WTC11 (cell line): ENCODE results near the gene LIMS1.

Source experiments
- ATF1 ChIP-seq: sonication (generic); formaldehyde crosslinking; IDR thresholded peaks from 2 replicates; pipeline ENCODE4 v1.8.1; 2023; ENCODE audit warnings: mild to moderate bottlenecking, moderate library complexity, missing genetic modification reagents
- CREM ChIP-seq: sonication (generic); formaldehyde crosslinking; IDR thresholded peaks from 2 replicates; pipeline ENCODE4 v1.8.1; 2022; ENCODE audit warnings: mild to moderate bottlenecking, missing genetic modification reagents, moderate library complexity
- FOXJ3 ChIP-seq: sonication (generic); formaldehyde crosslinking; IDR thresholded peaks from 2 replicates; pipeline ENCODE4 v1.9.0; 2021; ENCODE audit warnings: missing genetic modification reagents, mild to moderate bottlenecking, borderline replicate concordance
- NR1H2 ChIP-seq: sonication (generic); formaldehyde crosslinking; IDR thresholded peaks from 2 replicates; pipeline ENCODE4 v1.9.0; 2021; ENCODE audit warnings: mild to moderate bottlenecking, moderate library complexity, missing genetic modification reagents
- NR3C1 ChIP-seq: sonication (generic); formaldehyde crosslinking; conservative IDR thresholded peaks from 2 replicates; pipeline ENCODE4 v1.8.1; 2023; ENCODE audit warnings: low read depth, mild to moderate bottlenecking, missing genetic modification reagents
- OVOL2 ChIP-seq: fragments of 250-450 bp; sonication (Bioruptor Pico); IDR thresholded peaks from 2 replicates; pipeline ENCODE4 v1.9.0; 2021; ENCODE audit warnings: mild to moderate bottlenecking, borderline replicate concordance
- SMAD4 ChIP-seq: sonication (generic); formaldehyde crosslinking; IDR thresholded peaks from 2 replicates; pipeline ENCODE4 v1.8.0; 2022; ENCODE audit warnings: mild to moderate bottlenecking, missing genetic modification reagents
- SP1 ChIP-seq: sonication (generic); formaldehyde crosslinking; conservative IDR thresholded peaks from 2 replicates; pipeline ENCODE4 v1.8.1; 2022; ENCODE audit warnings: missing genetic modification reagents
- TF ChIP-seq, protein P1 (sequence below): fragments of 200-600 bp; IDR thresholded peaks from 2 replicates; pipeline ENCODE4 v1.8.0; 2022; ENCODE audit warnings: antibody characterized with exemption
- TF ChIP-seq, protein P2 (sequence below): sonication (generic); formaldehyde crosslinking; IDR thresholded peaks from 2 replicates; pipeline ENCODE4 v1.8.1; 2022; ENCODE audit warnings: mild to moderate bottlenecking, missing genetic modification reagents, moderate library complexity, borderline replicate concordance

DNA sequence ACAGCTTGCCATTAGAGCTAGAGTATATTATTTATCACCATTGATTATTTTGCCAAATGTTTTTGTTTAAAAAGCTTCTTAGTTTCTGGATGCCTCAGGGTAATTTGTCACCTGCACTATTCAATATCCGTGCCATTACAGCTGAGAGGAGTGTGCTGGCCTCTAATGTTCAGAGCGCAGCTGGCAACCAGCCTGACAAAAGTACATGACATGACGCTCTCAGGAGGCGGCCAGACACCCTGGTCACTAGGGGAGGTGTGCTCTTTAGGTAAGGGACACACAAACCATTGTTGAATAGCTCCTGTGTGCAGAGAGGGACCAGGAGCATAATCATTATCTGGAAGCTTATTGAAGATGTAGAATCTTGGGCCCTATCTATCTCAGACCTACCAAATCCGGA lies 20.3 kb downstream of the LIMS1 start:
- TF ChIP-seq CREM (CRISPR knock-in tag) (no peak), ATF1 (CRISPR knock-in tag) (no peak), NR3C1 (CRISPR knock-in tag) (no peak), SP1 (no peak), SMAD4 (CRISPR knock-in tag) (no peak), FOXJ3 (no peak), OVOL2 (CRISPR knock-in tag) (no peak), NR1H2 (CRISPR knock-in tag) (no peak)
- TF ChIP-seq, protein P1, sequence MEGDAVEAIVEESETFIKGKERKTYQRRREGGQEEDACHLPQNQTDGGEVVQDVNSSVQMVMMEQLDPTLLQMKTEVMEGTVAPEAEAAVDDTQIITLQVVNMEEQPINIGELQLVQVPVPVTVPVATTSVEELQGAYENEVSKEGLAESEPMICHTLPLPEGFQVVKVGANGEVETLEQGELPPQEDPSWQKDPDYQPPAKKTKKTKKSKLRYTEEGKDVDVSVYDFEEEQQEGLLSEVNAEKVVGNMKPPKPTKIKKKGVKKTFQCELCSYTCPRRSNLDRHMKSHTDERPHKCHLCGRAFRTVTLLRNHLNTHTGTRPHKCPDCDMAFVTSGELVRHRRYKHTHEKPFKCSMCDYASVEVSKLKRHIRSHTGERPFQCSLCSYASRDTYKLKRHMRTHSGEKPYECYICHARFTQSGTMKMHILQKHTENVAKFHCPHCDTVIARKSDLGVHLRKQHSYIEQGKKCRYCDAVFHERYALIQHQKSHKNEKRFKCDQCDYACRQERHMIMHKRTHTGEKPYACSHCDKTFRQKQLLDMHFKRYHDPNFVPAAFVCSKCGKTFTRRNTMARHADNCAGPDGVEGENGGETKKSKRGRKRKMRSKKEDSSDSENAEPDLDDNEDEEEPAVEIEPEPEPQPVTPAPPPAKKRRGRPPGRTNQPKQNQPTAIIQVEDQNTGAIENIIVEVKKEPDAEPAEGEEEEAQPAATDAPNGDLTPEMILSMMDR: no peak
- TF ChIP-seq, protein P2, sequence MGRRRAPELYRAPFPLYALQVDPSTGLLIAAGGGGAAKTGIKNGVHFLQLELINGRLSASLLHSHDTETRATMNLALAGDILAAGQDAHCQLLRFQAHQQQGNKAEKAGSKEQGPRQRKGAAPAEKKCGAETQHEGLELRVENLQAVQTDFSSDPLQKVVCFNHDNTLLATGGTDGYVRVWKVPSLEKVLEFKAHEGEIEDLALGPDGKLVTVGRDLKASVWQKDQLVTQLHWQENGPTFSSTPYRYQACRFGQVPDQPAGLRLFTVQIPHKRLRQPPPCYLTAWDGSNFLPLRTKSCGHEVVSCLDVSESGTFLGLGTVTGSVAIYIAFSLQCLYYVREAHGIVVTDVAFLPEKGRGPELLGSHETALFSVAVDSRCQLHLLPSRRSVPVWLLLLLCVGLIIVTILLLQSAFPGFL (CRISPR knock-in tag): no peak
